ENCODE data around the gene SBK3. TPM values are rescaled to one million over a fixed set of nuclear protein-coding genes. Genes with fewer than 3 reads are reported as not detected.

The SBK3 gene, protein sequence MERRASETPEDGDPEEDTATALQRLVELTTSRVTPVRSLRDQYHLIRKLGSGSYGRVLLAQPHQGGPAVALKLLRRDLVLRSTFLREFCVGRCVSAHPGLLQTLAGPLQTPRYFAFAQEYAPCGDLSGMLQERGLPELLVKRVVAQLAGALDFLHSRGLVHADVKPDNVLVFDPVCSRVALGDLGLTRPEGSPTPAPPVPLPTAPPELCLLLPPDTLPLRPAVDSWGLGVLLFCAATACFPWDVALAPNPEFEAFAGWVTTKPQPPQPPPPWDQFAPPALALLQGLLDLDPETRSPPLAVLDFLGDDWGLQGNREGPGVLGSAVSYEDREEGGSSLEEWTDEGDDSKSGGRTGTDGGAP
- total RNA-seq, result under 1 TPM in 2 of 6 experiments, not detected in 4; 0.33 to 0.56 TPM
- long read RNA-seq, result 0 reads

DNA sequence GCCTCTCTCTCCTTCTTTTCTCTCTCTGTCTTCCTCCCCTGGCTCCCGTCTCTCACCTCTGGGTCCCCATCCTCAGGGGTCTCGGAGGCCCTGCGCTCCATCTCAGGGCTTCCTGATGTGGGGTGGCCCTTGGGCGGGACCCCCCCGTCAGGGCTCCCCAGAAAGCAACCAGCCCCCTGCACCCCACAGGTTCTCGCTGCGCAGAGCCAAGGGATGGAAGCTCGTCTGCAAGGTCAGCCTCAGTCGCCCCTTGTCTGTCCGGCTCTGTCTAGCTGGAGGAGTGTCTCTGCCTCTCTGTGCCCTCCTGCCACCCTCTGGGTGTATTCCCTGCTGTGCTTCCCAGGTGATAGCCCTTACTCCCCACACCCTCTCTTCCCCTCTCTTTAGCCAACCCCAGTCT lies at the start of gene SBK3:
Gene SBK3 (minus strand): TSS at position 101 of the 400 bp plus-strand sequence. CDS start 0 bp downstream, at position 101.
- peak within 1 kb of the TSS in 1 of 3 donors; percentile 60 for H3K27ac ChIP-seq
- H3K36me3 ChIP-seq, result no peaks in the 10 kb centered on the region

GRCh38 chr19:55593096-55593772 lies 47.9 kb upstream of the SBK3 start:
- Histone ChIP-seq H3K27me3 (no peaks in the 10 kb centered on the region), H3K4me1 (no peaks in the 10 kb centered on the region), H3K9me3 (no peaks in the 10 kb centered on the region), H3K36me3 (peaks cover 0 to 9% (median 2%) of the 10 kb centered on the region in 4 donors), H3K27ac (no peak overlapping the region), H3K4me3 (no peak overlapping the region)
- no peak for DNase-seq
- intact Hi-C loops (cut with DNase I), result no loop called here
- 76% methylated on average over 3 of the region's 68 CpGs for WGBS (ENCODE audit: insufficient coverage, low coverage, low lambda C conversion rate, missing lambda C conversion rate)
- no peak for TF ChIP-seq CTCF (IDR thresholded peaks at IDR 0.05)
- no peak for TF ChIP-seq POLR2A (IDR thresholded peaks at IDR 0.05)
- no peak for ATAC-seq

More for the DNA sequence above, at the start of gene SBK3:
- Histone ChIP-seq H3K4me1 (no peaks in the 10 kb centered on the region), H3K27me3 (no peaks in the 10 kb centered on the region), H3K9me3 (no peaks in the 10 kb centered on the region), H3K4me3 (no peak within 1 kb of the TSS)
- 64% methylated on average over 7 of the region's 10 CpGs for WGBS (ENCODE audit: insufficient coverage, low coverage, low lambda C conversion rate, missing lambda C conversion rate)
- ATAC-seq, result no peak
- DNase-seq, result no peak
- intact Hi-C loops (cut with DNase I), result no loop called here
- TF ChIP-seq POLR2A (IDR thresholded peaks at IDR 0.05), result no peak

GRCh38 chr19:55592391-55593090 lies 47.2 kb upstream of the SBK3 start:
- ATAC-seq (peak in 1 of 4 donors; percentile 7), DNase-seq (no peak)
- no peaks in the 10 kb centered on the region for H3K9me3 ChIP-seq
- peaks cover 0 to 9% (median 2%) of the 10 kb centered on the region in 4 donors for H3K36me3 ChIP-seq
- 100% methylated on average over 2 of the region's 73 CpGs for WGBS (ENCODE audit: insufficient coverage, low coverage, low lambda C conversion rate, missing lambda C conversion rate)
- no peak overlapping the region for H3K27ac ChIP-seq
- H3K27me3 ChIP-seq, result no peaks in the 10 kb centered on the region
- H3K4me1 ChIP-seq, result no peaks in the 10 kb centered on the region
- intact Hi-C loops (cut with DNase I), result no loop called here
- no peak for TF ChIP-seq POLR2A (IDR thresholded peaks at IDR 0.05)
- TF ChIP-seq CTCF (IDR thresholded peaks at IDR 0.05), result no peak
- no peak overlapping the region for H3K4me3 ChIP-seq

GRCh38 chr19:55591555-55591954 lies 46.2 kb upstream of the SBK3 start:
- peaks cover 0 to 5% (median 2%) of the 10 kb centered on the region in 4 donors for H3K36me3 ChIP-seq
- 78% methylated on average over 4 of the region's 10 CpGs for WGBS (ENCODE audit: insufficient coverage, low coverage, low lambda C conversion rate, missing lambda C conversion rate)
- H3K27ac ChIP-seq, result no peak overlapping the region
- ATAC-seq (no peak), DNase-seq (no peak)
- no peak overlapping the region for H3K4me3 ChIP-seq
- TF ChIP-seq CTCF (IDR thresholded peaks at IDR 0.05) (no peak), POLR2A (IDR thresholded peaks at IDR 0.05) (no peak)
- H3K9me3 ChIP-seq, result no peaks in the 10 kb centered on the region
- H3K4me1 ChIP-seq, result peaks cover 0 to 4% (median 0%) of the 10 kb centered on the region in 4 donors
- H3K27me3 ChIP-seq, result no peaks in the 10 kb centered on the region
- intact Hi-C loops (cut with DNase I), result no loop called here
